Neural cell (in vitro differentiated cells): ENCODE measurements around the gene SPRR2E. TPM values are rescaled to one million over a fixed set of nuclear protein-coding genes. Genes with fewer than 3 reads are reported as not detected.
"Not testable (repeated sequence)": the region's sequence is repeated elsewhere in the genome, so short reads cannot be mapped to it uniquely, and the experiment has no call there.

Experiments used
- H2AFZ ChIP-seq: fragments of 200-600, 300-800 bp; sonication (generic), shearing (Covaris generic); 2 replicates; pipeline ENCODE4 v1.6.0; 2014; ENCODE audit warnings: low read depth, mild to moderate bottlenecking, antibody characterized with exemption, low read length, moderate library complexity
- H3F3A ChIP-seq: fragments of 200-600 bp; shearing (Covaris generic); 2 replicates; pipeline ENCODE4 v1.6.1; 2016; ENCODE audit warnings: mild to moderate bottlenecking, moderate library complexity, mixed read lengths, antibody characterized with exemption, low read length; ENCODE audit not compliant: insufficient read depth, poor library complexity, severe bottlenecking
- H3K27ac ChIP-seq: fragments of 200-600, 300-800 bp; sonication (generic), shearing (Covaris generic); 2 replicates; pipeline ENCODE4 v1.5.1; 2014; ENCODE audit warnings: mild to moderate bottlenecking, low read length, moderate library complexity
- H3K27me3 ChIP-seq: fragments of 300-800, 200-600 bp; sonication (generic), shearing (Covaris generic); 2 replicates; pipeline ENCODE4 v1.6.0; 2014; ENCODE audit warnings: mild to moderate bottlenecking, low read depth, low read length, moderate library complexity; ENCODE audit not compliant: insufficient read depth
- H3K36me3 ChIP-seq: fragments of 300-800, 200-600 bp; sonication (generic), shearing (Covaris generic); 2 replicates; pipeline ENCODE4 v1.5.1; 2014; ENCODE audit warnings: mild to moderate bottlenecking, antibody characterized with exemption, low read length, moderate library complexity; ENCODE audit not compliant: insufficient read depth
- H3K4me2 ChIP-seq: fragments of 300-800, 200-600 bp; sonication (generic), shearing (Covaris generic); 2 replicates; pipeline ENCODE4 v1.6.0; 2014; ENCODE audit warnings: mild to moderate bottlenecking, low read length
- H3K4me3 ChIP-seq: fragments of 300-800, 200-600 bp; sonication (generic), shearing (Covaris generic); 2 replicates; pipeline ENCODE4 v1.5.1; 2014; ENCODE audit warnings: mild to moderate bottlenecking, low read length, moderate library complexity
- H3K79me2 ChIP-seq: fragments of 200-600 bp; shearing (Covaris generic); replicated peaks from 2 replicates; pipeline ENCODE4 v1.6.0; 2014; ENCODE audit warnings: mild to moderate bottlenecking, low read length, moderate library complexity; ENCODE audit not compliant: insufficient read depth
- H3K9ac ChIP-seq: fragments of 300-800, 200-600 bp; sonication (generic), shearing (Covaris generic); 2 replicates; pipeline ENCODE4 v1.6.1; 2016; ENCODE audit warnings: mild to moderate bottlenecking, low read length, mixed read lengths
- H3K9me2 ChIP-seq: fragments of 200-600 bp; shearing (Covaris generic); 2 replicates; pipeline ENCODE4 v1.6.1; 2016; ENCODE audit warnings: mild to moderate bottlenecking, low read length, mixed read lengths; ENCODE audit not compliant: insufficient read depth
- H3K9me3 ChIP-seq: fragments of 200-600, 300-800 bp; sonication (generic), shearing (Covaris generic); 2 replicates; pipeline ENCODE4 v1.6.1; 2016; ENCODE audit warnings: mild to moderate bottlenecking, mixed run types, low read length, moderate library complexity, mixed read lengths
- H4K20me1 ChIP-seq: fragments of 200-600 bp; shearing (Covaris generic); 2 replicates; pipeline ENCODE4 v1.6.1; 2016; ENCODE audit warnings: mild to moderate bottlenecking, mixed run types; ENCODE audit not compliant: insufficient read depth
- CTCF ChIP-seq: fragments of 450-650 bp; IDR thresholded peaks from 2 replicates; pipeline ENCODE4 v1.5.1; 2014; ENCODE audit warnings: antibody characterized with exemption, mild to moderate bottlenecking, moderate library complexity; ENCODE audit not compliant: poor library complexity, severe bottlenecking
- EP300 ChIP-seq: fragments of 450-650 bp; conservative IDR thresholded peaks from 2 replicates; pipeline ENCODE4 v1.6.1; 2014; ENCODE audit warnings: antibody characterized with exemption, mild to moderate bottlenecking, moderate library complexity; ENCODE audit not compliant: poor library complexity, severe bottlenecking
- EZH2 ChIP-seq: fragments of 200-600, 300-800 bp; shearing (Covaris generic), sonication (generic); IDR thresholded peaks from 2 replicates; pipeline ENCODE4 v1.6.1; 2014; ENCODE audit warnings: antibody characterized with exemption, low read length, borderline replicate concordance, mild to moderate bottlenecking; ENCODE audit not compliant: insufficient read depth, poor library complexity, severe bottlenecking
- MXI1 ChIP-seq: fragments of 450-650 bp; conservative IDR thresholded peaks from 2 replicates; pipeline ENCODE4 v1.6.1; 2014; ENCODE audit warnings: antibody characterized with exemption, mild to moderate bottlenecking; ENCODE audit not compliant: poor library complexity, severe bottlenecking
- POLR2AphosphoS5 ChIP-seq: IDR thresholded peaks from 2 replicates; pipeline ENCODE4 v1.6.1; 2012
- RAD21 ChIP-seq: fragments of 450-650 bp; conservative IDR thresholded peaks from 2 replicates; pipeline ENCODE4 v1.6.1; 2014; ENCODE audit warnings: antibody characterized with exemption, mild to moderate bottlenecking, moderate library complexity
- SMC3 ChIP-seq: fragments of 450-650 bp; conservative IDR thresholded peaks from 2 replicates; pipeline ENCODE4 v1.6.1; 2014; ENCODE audit warnings: antibody characterized with exemption, mild to moderate bottlenecking, moderate library complexity; ENCODE audit not compliant: poor library complexity
- TAF1 ChIP-seq: IDR thresholded peaks from 2 replicates; pipeline ENCODE4 v1.6.1; 2012; ENCODE audit warnings: low read depth
- polyA plus RNA-seq: library from polyadenylated mRNA; depleted of rRNA; stranded (reverse); fragments of >200 nt; gene quantifications from 2 replicates; pipeline ENCODE4 v1.2.3, GENCODE V29; 2014
- TF ChIP-seq, protein P1 (sequence below): IDR thresholded peaks from 2 replicates; pipeline ENCODE4 v1.6.1; 2012; ENCODE audit warnings: borderline replicate concordance

SPRR2E gene
- polyA plus RNA-seq, 1 donor from 2014 or later = not detected

- no peak overlapping the region for H2AFZ ChIP-seq
- no peaks in the 10 kb centered on the region for H3K9me3 ChIP-seq
- H3K36me3 ChIP-seq = no peaks in the 10 kb centered on the region
- no peak overlapping the region for H3K4me2 ChIP-seq
- H4K20me1 ChIP-seq = no peaks in the 10 kb centered on the region
- H3K9me2 ChIP-seq = no peaks in the 10 kb centered on the region
- TF ChIP-seq RAD21 (no peak), CTCF (no peak), SMC3 (no peak), EZH2 (no peak), POLR2AphosphoS5 (no peak)
- no peak overlapping the region for H3K9ac ChIP-seq
- no peaks in the 10 kb centered on the region for H3K27me3 ChIP-seq
- no peak overlapping the region for H3K4me3 ChIP-seq
- H3K79me2 ChIP-seq = no peaks in the 10 kb centered on the region
- H3F3A ChIP-seq = no peaks in the 10 kb centered on the region
- no peak overlapping the region for H3K27ac ChIP-seq
Measured at GRCh38 chr1:153120945-153121344, 26.6 kb upstream of the SPRR2E start.

DNA sequence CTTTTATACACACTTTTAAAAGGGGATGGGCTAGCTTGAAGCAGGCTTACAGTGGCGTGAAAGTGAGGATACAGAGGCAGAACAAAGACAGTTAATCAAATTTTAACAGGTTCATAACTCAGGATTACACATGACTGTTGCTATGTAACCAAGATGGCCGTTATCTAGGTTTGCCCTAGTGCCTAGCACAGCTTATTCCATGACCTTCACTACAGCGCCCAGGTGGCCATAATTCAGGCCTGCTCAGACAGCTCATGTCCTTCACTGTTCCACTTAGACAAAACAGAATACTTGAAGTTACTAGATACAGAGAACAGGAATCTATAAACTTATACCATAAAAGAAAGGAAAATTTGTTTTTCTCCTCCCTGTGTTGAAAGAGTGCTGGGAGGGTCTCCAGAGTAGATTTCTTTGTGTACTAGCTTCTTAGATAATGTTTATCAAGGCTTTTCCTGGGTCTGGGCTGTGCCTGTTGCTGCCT is 25.2 kb upstream of the SPRR2E start:
- no peaks in the 10 kb centered on the region for H3F3A ChIP-seq
- H4K20me1 ChIP-seq = no peaks in the 10 kb centered on the region
- no peaks in the 10 kb centered on the region for H3K27me3 ChIP-seq
- H3K4me2 ChIP-seq = no peak overlapping the region
- no peaks in the 10 kb centered on the region for H3K36me3 ChIP-seq
- H3K4me3 ChIP-seq = no peak overlapping the region
- H3K9ac ChIP-seq = no peak overlapping the region
- no peak overlapping the region for H2AFZ ChIP-seq
- no peak overlapping the region for H3K27ac ChIP-seq
- H3K9me2 ChIP-seq = no peaks in the 10 kb centered on the region
- H3K9me3 ChIP-seq = no peaks in the 10 kb centered on the region
- no peaks in the 10 kb centered on the region for H3K79me2 ChIP-seq
- TF ChIP-seq CTCF = no peak
- no peak for TF ChIP-seq RAD21
- no peak for TF ChIP-seq EZH2
- no peak for TF ChIP-seq SMC3
- TF ChIP-seq MXI1 = no peak
- TF ChIP-seq, protein P1, sequence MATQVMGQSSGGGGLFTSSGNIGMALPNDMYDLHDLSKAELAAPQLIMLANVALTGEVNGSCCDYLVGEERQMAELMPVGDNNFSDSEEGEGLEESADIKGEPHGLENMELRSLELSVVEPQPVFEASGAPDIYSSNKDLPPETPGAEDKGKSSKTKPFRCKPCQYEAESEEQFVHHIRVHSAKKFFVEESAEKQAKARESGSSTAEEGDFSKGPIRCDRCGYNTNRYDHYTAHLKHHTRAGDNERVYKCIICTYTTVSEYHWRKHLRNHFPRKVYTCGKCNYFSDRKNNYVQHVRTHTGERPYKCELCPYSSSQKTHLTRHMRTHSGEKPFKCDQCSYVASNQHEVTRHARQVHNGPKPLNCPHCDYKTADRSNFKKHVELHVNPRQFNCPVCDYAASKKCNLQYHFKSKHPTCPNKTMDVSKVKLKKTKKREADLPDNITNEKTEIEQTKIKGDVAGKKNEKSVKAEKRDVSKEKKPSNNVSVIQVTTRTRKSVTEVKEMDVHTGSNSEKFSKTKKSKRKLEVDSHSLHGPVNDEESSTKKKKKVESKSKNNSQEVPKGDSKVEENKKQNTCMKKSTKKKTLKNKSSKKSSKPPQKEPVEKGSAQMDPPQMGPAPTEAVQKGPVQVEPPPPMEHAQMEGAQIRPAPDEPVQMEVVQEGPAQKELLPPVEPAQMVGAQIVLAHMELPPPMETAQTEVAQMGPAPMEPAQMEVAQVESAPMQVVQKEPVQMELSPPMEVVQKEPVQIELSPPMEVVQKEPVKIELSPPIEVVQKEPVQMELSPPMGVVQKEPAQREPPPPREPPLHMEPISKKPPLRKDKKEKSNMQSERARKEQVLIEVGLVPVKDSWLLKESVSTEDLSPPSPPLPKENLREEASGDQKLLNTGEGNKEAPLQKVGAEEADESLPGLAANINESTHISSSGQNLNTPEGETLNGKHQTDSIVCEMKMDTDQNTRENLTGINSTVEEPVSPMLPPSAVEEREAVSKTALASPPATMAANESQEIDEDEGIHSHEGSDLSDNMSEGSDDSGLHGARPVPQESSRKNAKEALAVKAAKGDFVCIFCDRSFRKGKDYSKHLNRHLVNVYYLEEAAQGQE = no peak
- TF ChIP-seq EP300 = no peak
- no peak for TF ChIP-seq POLR2AphosphoS5
- TF ChIP-seq TAF1 = no peak

DNA sequence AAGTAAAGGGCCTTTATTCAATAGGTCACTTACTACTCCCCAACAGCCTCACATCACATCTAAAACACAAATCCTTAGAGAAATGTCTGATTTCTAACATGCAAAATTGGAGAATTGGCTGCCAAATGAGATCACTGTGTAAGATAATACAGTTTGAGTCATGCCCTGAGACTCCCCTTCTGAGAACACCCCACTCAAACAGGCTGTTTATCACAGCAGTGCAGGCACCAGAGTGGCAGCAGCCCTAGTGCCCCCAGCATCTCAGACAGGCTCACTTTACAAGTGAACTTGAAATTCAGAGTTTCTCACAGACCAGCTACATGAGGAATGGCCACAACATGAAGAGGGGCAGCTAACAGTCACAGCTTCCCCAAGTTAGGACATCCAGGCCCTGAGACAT is 20.9 kb upstream of the SPRR2E start:
- H3K4me3 ChIP-seq, H3K9me2 ChIP-seq, H3K36me3 ChIP-seq, H4K20me1 ChIP-seq, H2AFZ ChIP-seq, H3K9me3 ChIP-seq, H3F3A ChIP-seq, H3K27me3 ChIP-seq, H3K4me2 ChIP-seq, H3K79me2 ChIP-seq, H3K9ac ChIP-seq, H3K27ac ChIP-seq: not testable (repeated sequence)
